ENCODE data around the gene FXYD1.
A peak's percentile ranks its signal among the peaks of the same experiment; 100 is the strongest.

Gene FXYD1

GRCh38 chr19:35165200-35166058 lies 26.8 kb downstream of the FXYD1 start:
- peak in 1 of 2 experiments; percentile 11 for DNase-seq

- DNase-seq: peak in 1 of 2 experiments; percentile 18
These were observed 27.8 kb downstream of the FXYD1 start for GRCh38 chr19:35166100-35167063.

GRCh38 chr19:35167251-35168119 lies 28.9 kb downstream of the FXYD1 start:
- peak in 1 of 2 experiments; percentile 19 for DNase-seq

- DNase-seq: peak in 1 of 2 experiments; percentile 6
These were observed 29.6 kb downstream of the FXYD1 start for GRCh38 chr19:35168196-35168595.

GRCh38 chr19:35169221-35169995 lies 30.8 kb downstream of the FXYD1 start:
- peak in 1 of 2 experiments; percentile 19 for DNase-seq

- DNase-seq: no peak
These were observed 31.9 kb downstream of the FXYD1 start for GRCh38 chr19:35170359-35171061.

GRCh38 chr19:35171730-35172129 lies 33.1 kb downstream of the FXYD1 start:
- no peak for DNase-seq

GRCh38 chr19:35174226-35174625 lies 35.6 kb downstream of the FXYD1 start:
- no peak for DNase-seq

GRCh38 chr19:35176181-35176570 lies 37.6 kb downstream of the FXYD1 start:
- DNase-seq: no peak

- DNase-seq: no peak
These were observed 39.0 kb downstream of the FXYD1 start for GRCh38 chr19:35177377-35178274.

GRCh38 chr19:35178701-35179100 lies 40.1 kb downstream of the FXYD1 start:
- DNase-seq: no peak

- no peak for DNase-seq
These were observed 41.2 kb downstream of the FXYD1 start for GRCh38 chr19:35179830-35180229.

- no peak for DNase-seq
These were observed 42.8 kb downstream of the FXYD1 start for GRCh38 chr19:35181387-35181786.

GRCh38 chr19:35184267-35184666 lies 45.6 kb downstream of the FXYD1 start:
- DNase-seq: no peak

- DNase-seq: no peak
These were observed 46.3 kb downstream of the FXYD1 start for GRCh38 chr19:35184884-35185283.
